ENCODE data around the gene MELK.
"Not testable (repeated sequence)": the region's sequence is repeated elsewhere in the genome, so short reads cannot be mapped to it uniquely, and the experiment has no call there.

Gene MELK

DNA sequence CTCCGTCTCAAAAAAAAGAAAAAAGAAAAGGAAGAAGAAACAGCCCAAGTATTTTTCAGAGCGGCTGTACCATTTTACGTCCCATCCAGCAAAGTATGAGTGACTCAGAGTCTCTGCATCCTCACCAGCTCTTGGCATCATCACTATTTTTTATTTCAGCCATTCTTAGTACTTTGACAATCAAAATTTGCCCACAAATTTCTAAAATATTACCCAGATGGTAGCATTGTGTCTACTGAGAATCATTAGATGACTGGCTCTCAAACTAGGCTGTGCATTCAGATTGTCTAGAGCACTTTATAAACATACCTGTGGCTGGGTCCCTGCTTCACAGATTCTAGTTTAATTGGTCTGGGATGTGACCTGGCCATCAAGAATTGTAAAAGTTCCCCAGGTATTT, 21.6 kb upstream of the MELK start:
- Histone ChIP-seq H3K36me3 (ENCODE audit: control insufficient read depth, insufficient read depth, low read length) (no peaks in the 10 kb centered on the region), H3K27me3 (replicated peaks; ENCODE audit: control insufficient read depth, insufficient read depth, low read length) (no peaks in the 10 kb centered on the region), H3K4me3 (replicated peaks; ENCODE audit: low read depth, low read length) (no peak overlapping the region)
- no peak for TF ChIP-seq CTCF (IDR thresholded peaks at IDR 0.05; ENCODE audit: insufficient read depth, low read length, poor library complexity, severe bottlenecking)
- DNase-seq (ENCODE audit: extremely low read depth, insufficient read length) = no peak

DNA sequence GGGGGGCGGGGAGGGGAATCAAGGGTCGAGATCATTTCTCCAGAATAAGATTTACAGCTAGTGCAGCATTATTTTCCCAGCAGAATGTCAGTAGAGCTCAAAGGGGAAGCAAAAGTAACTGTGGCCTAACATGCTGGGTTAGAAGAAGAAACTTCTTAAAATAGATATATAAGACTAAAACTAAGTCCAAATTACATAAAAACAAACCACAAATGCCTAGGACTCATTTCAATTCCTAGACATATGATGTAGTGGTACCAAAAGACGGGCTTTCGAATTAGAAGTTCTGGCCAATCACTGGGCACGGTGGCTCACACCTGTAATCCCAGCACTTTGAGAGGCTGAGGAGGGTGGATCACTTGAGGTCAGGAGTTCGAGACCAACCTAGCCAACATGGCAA, 20.8 kb upstream of the MELK start:
- DNase-seq (ENCODE audit: extremely low read depth, insufficient read length) = peak; percentile 49
- Histone ChIP-seq H3K27me3 (replicated peaks; ENCODE audit: control insufficient read depth, insufficient read depth, low read length) (no peaks in the 10 kb centered on the region), H3K4me3 (replicated peaks; ENCODE audit: low read depth, low read length) (no peak overlapping the region), H3K36me3 (ENCODE audit: control insufficient read depth, insufficient read depth, low read length) (no peaks in the 10 kb centered on the region)
- TF ChIP-seq CTCF (IDR thresholded peaks at IDR 0.05; ENCODE audit: insufficient read depth, low read length, poor library complexity, severe bottlenecking) = no peak

GRCh38 chr9:36559036-36559695, 13.5 kb upstream of the MELK start:
- no peak for DNase-seq (ENCODE audit: extremely low read depth, insufficient read length)
- Histone ChIP-seq H3K27me3 (replicated peaks; ENCODE audit: control insufficient read depth, insufficient read depth, low read length) (no peaks in the 10 kb centered on the region), H3K36me3 (ENCODE audit: control insufficient read depth, insufficient read depth, low read length) (no peaks in the 10 kb centered on the region), H3K4me3 (replicated peaks; ENCODE audit: low read depth, low read length) (no peak overlapping the region)
- TF ChIP-seq CTCF (IDR thresholded peaks at IDR 0.05; ENCODE audit: insufficient read depth, low read length, poor library complexity, severe bottlenecking) = no peak

GRCh38 chr9:36560771-36561170, 11.9 kb upstream of the MELK start:
- DNase-seq (ENCODE audit: extremely low read depth, insufficient read length) = no peak
- H3K27me3 ChIP-seq (replicated peaks; ENCODE audit: control insufficient read depth, insufficient read depth, low read length) = no peaks in the 10 kb centered on the region
- no peak overlapping the region for H3K4me3 ChIP-seq (replicated peaks; ENCODE audit: low read depth, low read length)
- no peak for TF ChIP-seq CTCF (IDR thresholded peaks at IDR 0.05; ENCODE audit: insufficient read depth, low read length, poor library complexity, severe bottlenecking)
- no peaks in the 10 kb centered on the region for H3K36me3 ChIP-seq (ENCODE audit: control insufficient read depth, insufficient read depth, low read length)

DNA sequence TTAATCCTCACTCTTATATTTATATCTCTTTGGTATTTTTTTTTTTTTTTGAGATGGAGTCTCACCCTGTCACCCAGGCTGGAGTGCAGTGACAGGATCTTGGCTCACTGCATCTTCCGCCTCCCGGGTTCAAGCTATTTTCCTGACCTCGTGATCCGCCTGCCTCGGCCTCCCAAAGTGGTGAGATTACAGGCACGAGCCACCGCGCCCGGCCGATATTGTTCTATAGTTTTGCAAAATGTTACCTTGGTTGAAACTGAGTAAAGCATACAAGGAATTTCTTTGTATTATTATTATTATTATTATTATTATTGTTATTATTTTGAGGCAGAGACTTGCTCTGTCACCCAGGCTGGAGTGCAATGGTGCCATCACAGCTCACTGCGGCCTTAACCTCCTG, 9.9 kb upstream of the MELK start:
- H3K4me3 ChIP-seq (replicated peaks; ENCODE audit: low read depth, low read length); DNase-seq (ENCODE audit: extremely low read depth, insufficient read length); H3K36me3 ChIP-seq (ENCODE audit: control insufficient read depth, insufficient read depth, low read length); H3K27me3 ChIP-seq (replicated peaks; ENCODE audit: control insufficient read depth, insufficient read depth, low read length): not testable (repeated sequence)

- no peak for DNase-seq (ENCODE audit: extremely low read depth, insufficient read length)
- no peak overlapping the region for H3K4me3 ChIP-seq (replicated peaks; ENCODE audit: low read depth, low read length)
Measured at GRCh38 chr9:36566813-36567221, 5.9 kb upstream of the MELK start.

DNA sequence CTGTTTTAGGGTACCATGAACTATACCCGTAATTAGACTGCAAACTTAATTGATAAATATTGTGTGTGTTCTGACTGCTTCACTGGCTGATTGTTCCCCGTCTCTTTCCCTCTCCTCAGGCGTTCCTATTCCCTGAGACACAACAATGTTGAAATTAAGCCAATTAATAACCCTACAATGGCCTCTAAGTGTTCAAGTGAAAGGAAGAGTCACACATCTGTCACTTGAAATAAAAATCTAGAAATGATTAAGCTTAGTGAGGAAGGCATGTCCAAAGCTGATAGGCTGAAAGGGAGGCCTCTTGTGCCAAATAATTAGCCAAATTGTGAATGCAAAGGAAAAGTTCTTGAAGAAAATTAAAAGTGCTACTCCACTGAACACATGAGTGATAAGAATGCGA, 4.0 kb upstream of the MELK start:
- not testable (repeated sequence) for H3K4me3 ChIP-seq (replicated peaks; ENCODE audit: low read depth, low read length); DNase-seq (ENCODE audit: extremely low read depth, insufficient read length); H3K36me3 ChIP-seq (ENCODE audit: control insufficient read depth, insufficient read depth, low read length); H3K27me3 ChIP-seq (replicated peaks; ENCODE audit: control insufficient read depth, insufficient read depth, low read length)

More at GRCh38 chr9:36566813-36567221, 5.9 kb upstream of the MELK start:
- TF ChIP-seq CTCF (IDR thresholded peaks at IDR 0.05; ENCODE audit: insufficient read depth, low read length, poor library complexity, severe bottlenecking) = no peak
- Histone ChIP-seq H3K27me3 (replicated peaks; ENCODE audit: control insufficient read depth, insufficient read depth, low read length) (no peaks in the 10 kb centered on the region), H3K36me3 (ENCODE audit: control insufficient read depth, insufficient read depth, low read length) (no peaks in the 10 kb centered on the region)

All from GM06990 (cell line).